ENCODE data around the gene LBH. TPM values are rescaled to one million over a fixed set of nuclear protein-coding genes. Genes with fewer than 3 reads are reported as not detected.
A peak's percentile ranks its signal among the peaks of the same experiment; 100 is the strongest.

LBH gene
- total and polyA plus RNA-seq, 2 donors (not counting 3 experiments of a cell fraction or from before 2014, with no cell fraction given) = 5.3 to 5.5 TPM

GRCh38 chr2:30272761-30273573 is 41.6 kb downstream of the LBH start:
- BruUV-seq (replicated peaks) = no TSS peak

DNA sequence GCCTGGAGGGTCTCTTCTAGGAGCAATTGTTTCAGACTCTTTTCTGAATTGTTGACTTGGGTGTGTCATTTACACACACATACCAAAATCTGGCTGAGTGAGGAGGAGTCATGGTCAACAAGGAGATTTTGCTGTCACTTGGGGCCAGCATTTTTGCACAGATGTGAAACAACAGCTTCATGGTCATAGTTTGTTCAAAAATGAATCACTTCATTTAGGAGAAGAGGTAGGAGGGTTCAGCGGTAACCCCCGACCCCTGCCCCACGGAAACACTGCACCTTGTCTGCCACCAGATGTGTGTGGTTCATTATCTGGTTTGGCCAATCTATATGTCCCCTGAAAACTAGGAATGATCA is 42.2 kb downstream of the LBH start:
- Histone ChIP-seq H2AFZ (ENCODE audit: low read depth, low read length) (no peak overlapping the region), H3K9me3 (replicated peaks; ENCODE audit: control insufficient read depth, insufficient read depth, low read length) (no peaks in the 10 kb centered on the region), H3K79me2 (ENCODE audit: control insufficient read depth, insufficient read depth, low read length) (no peaks in the 10 kb centered on the region), H3K4me1 (ENCODE audit: control insufficient read depth, extremely low read depth, insufficient read depth, low read length) (peaks cover 21% of the 10 kb centered on the region), H3K27me3 (ENCODE audit: control insufficient read depth in 2 of 2, insufficient read depth in 2 of 2, low read length in 2 of 2) (no peaks in the 10 kb centered on the region), H3K4me2 (ENCODE audit: insufficient read depth, low read length) (no peak overlapping the region), H3K9me1 (replicated peaks; ENCODE audit: control insufficient read depth, extremely low read depth, insufficient read depth, low read length) (no peaks in the 10 kb centered on the region), H3K4me3 (replicated peaks in 1 of 3; ENCODE audit: insufficient read depth in 1 of 3, low read depth in 1 of 3, low read length in 3 of 3) (no peak overlapping the region), H3K27ac (ENCODE audit: insufficient read depth, low read depth, low read length) (peak overlapping the region; percentile 15), H4K20me1 (replicated peaks; ENCODE audit: control insufficient read depth, extremely low read depth, insufficient read depth, low read length) (no peaks in the 10 kb centered on the region), H3K36me3 (ENCODE audit: control insufficient read depth in 2 of 2, extremely low read depth in 1 of 2, insufficient read depth in 2 of 2, low read length in 2 of 2) (no peaks in the 10 kb centered on the region), H3K9ac (replicated peaks; ENCODE audit: extremely low read depth, insufficient read depth, low read length) (no peak overlapping the region)
- dilution Hi-C loops (cut with MboI; ENCODE audit: extremely low pct_ligation_motif_present, low sequenced_read_pairs) = no loop called here
- BruUV-seq (replicated peaks) = no TSS peak
- ChIA-PET POLR2A (no interaction called here), CTCF (interaction anchor here (1.2 to 1.7 kb wide), 2 partner anchors 35 to 438 kb away, joined by 4 to 5 read pairs; no protein-coding TSS in a partner anchor)
- TF ChIP-seq MYC (IDR thresholded peaks at IDR 0.05; ENCODE audit: low read depth, low read length) (no peak), GATA2 (IDR thresholded peaks at IDR 0.05; ENCODE audit: insufficient read depth, insufficient read length, low read depth, low read length) (no peak), EZH2 (IDR thresholded peaks at IDR 0.05; ENCODE audit: borderline replicate concordance, low read depth, low read length, severe bottlenecking) (no peak), JUN (IDR thresholded peaks at IDR 0.05; ENCODE audit: borderline replicate concordance, insufficient read depth, insufficient read length, low read depth) (no peak), POLR2A (IDR thresholded peaks at IDR 0.05; ENCODE audit: low read depth, low read length) (no peak), FOS (IDR thresholded peaks at IDR 0.05; ENCODE audit: borderline replicate concordance, insufficient read depth, low read length) (no peak), POLR2AphosphoS5 (IDR thresholded peaks at IDR 0.05; ENCODE audit: insufficient read depth, low read depth, low read length) (no peak)
- TF ChIP-seq, protein P1, sequence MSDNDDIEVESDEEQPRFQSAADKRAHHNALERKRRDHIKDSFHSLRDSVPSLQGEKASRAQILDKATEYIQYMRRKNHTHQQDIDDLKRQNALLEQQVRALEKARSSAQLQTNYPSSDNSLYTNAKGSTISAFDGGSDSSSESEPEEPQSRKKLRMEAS (IDR thresholded peaks at IDR 0.05; ENCODE audit: insufficient read depth, insufficient read length) = no peak
- TF ChIP-seq, protein P2, sequence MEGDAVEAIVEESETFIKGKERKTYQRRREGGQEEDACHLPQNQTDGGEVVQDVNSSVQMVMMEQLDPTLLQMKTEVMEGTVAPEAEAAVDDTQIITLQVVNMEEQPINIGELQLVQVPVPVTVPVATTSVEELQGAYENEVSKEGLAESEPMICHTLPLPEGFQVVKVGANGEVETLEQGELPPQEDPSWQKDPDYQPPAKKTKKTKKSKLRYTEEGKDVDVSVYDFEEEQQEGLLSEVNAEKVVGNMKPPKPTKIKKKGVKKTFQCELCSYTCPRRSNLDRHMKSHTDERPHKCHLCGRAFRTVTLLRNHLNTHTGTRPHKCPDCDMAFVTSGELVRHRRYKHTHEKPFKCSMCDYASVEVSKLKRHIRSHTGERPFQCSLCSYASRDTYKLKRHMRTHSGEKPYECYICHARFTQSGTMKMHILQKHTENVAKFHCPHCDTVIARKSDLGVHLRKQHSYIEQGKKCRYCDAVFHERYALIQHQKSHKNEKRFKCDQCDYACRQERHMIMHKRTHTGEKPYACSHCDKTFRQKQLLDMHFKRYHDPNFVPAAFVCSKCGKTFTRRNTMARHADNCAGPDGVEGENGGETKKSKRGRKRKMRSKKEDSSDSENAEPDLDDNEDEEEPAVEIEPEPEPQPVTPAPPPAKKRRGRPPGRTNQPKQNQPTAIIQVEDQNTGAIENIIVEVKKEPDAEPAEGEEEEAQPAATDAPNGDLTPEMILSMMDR (IDR thresholded peaks at IDR 0.05; ENCODE audit: extremely low read depth in 1 of 2, insufficient read depth in 1 of 2, low read depth in 1 of 2, low read length in 2 of 2) = no peak
- intact Hi-C loops (cut with micrococcal nuclease) = loop anchor here (5.0 kb wide), 1 partner anchor 41 kb away; the partner anchor contains the start of gene LBH
- no peak for FAIRE-seq
- DNase-seq (ENCODE audit: low read depth, low spot score) = no peak

More at GRCh38 chr2:30272761-30273573, 41.6 kb downstream of the LBH start:
- no peak overlapping the region for H2AFZ ChIP-seq (ENCODE audit: low read depth, low read length)
- peak; percentile 73 for DNase-seq (ENCODE audit: low read depth, low spot score)
- intact Hi-C loops (cut with micrococcal nuclease) (loop anchor here (5.0 kb wide), 1 partner anchor 41 kb away; the partner anchor contains the start of gene LBH), dilution Hi-C loops (cut with MboI; ENCODE audit: extremely low pct_ligation_motif_present, low sequenced_read_pairs) (no loop called here)
- no peaks in the 10 kb centered on the region for H3K9me1 ChIP-seq (replicated peaks; ENCODE audit: control insufficient read depth, extremely low read depth, insufficient read depth, low read length)
- peak; percentile 84 for FAIRE-seq
- H3K4me2 ChIP-seq (ENCODE audit: insufficient read depth, low read length) = no peak overlapping the region
- no peaks in the 10 kb centered on the region for H3K36me3 ChIP-seq (ENCODE audit: control insufficient read depth in 2 of 2, extremely low read depth in 1 of 2, insufficient read depth in 2 of 2, low read length in 2 of 2)
- no peaks in the 10 kb centered on the region for H3K9me3 ChIP-seq (replicated peaks; ENCODE audit: control insufficient read depth, insufficient read depth, low read length)
- TF ChIP-seq JUN (IDR thresholded peaks at IDR 0.05; ENCODE audit: borderline replicate concordance, insufficient read depth, insufficient read length, low read depth) (peak; percentile 91), POLR2AphosphoS5 (IDR thresholded peaks at IDR 0.05; ENCODE audit: insufficient read depth, low read depth, low read length) (peak; percentile 34), FOS (IDR thresholded peaks at IDR 0.05; ENCODE audit: borderline replicate concordance, insufficient read depth, low read length) (peak; percentile 58)
- TF ChIP-seq, protein P1 (IDR thresholded peaks at IDR 0.05; ENCODE audit: insufficient read depth, insufficient read length) = no peak
- H3K27me3 ChIP-seq (ENCODE audit: control insufficient read depth in 2 of 2, insufficient read depth in 2 of 2, low read length in 2 of 2) = no peaks in the 10 kb centered on the region
- peaks cover 21% of the 10 kb centered on the region for H3K4me1 ChIP-seq (ENCODE audit: control insufficient read depth, extremely low read depth, insufficient read depth, low read length)
- H3K9ac ChIP-seq (replicated peaks; ENCODE audit: extremely low read depth, insufficient read depth, low read length) = no peak overlapping the region
- peak overlapping the region; percentile 38 for H3K27ac ChIP-seq (ENCODE audit: insufficient read depth, low read depth, low read length)
- no peak overlapping the region for H3K4me3 ChIP-seq (replicated peaks in 1 of 3; ENCODE audit: insufficient read depth in 1 of 3, low read depth in 1 of 3, low read length in 3 of 3)
- CTCF ChIA-PET = interaction anchor here (1.2 to 1.7 kb wide), 2 partner anchors 34 to 439 kb away, joined by 4 to 5 read pairs; no protein-coding TSS in a partner anchor
- no peaks in the 10 kb centered on the region for H4K20me1 ChIP-seq (replicated peaks; ENCODE audit: control insufficient read depth, extremely low read depth, insufficient read depth, low read length)
- POLR2A ChIA-PET = no interaction called here
- no peaks in the 10 kb centered on the region for H3K79me2 ChIP-seq (ENCODE audit: control insufficient read depth, insufficient read depth, low read length)

Data from endothelial cell of umbilical vein (primary cell).